ENCODE data around the gene ING3.
A peak's percentile ranks its signal among the peaks of the same experiment; 100 is the strongest.

The ING3 gene

GRCh38 chr7:120950539-120951308 lies at the start of gene ING3:
TSS of gene ING3 (plus strand) at chr7:120950777. CDS start at chr7:120950897, 120 bp downstream.
- peak; percentile 97 for DNase-seq (ENCODE audit: low read depth)

- no peak for DNase-seq (ENCODE audit: low read depth)
Observed at GRCh38 chr7:120915314-120916105, 35.1 kb upstream of the ING3 start.

- no peak for DNase-seq (ENCODE audit: low read depth)
Observed at GRCh38 chr7:120916121-120916520, 34.5 kb upstream of the ING3 start.

GRCh38 chr7:120916538-120916937 lies 34.0 kb upstream of the ING3 start:
- no peak for DNase-seq (ENCODE audit: low read depth)

- DNase-seq (ENCODE audit: low read depth), result no peak
Observed at GRCh38 chr7:120919466-120919865, 31.1 kb upstream of the ING3 start.

- no peak for DNase-seq (ENCODE audit: low read depth)
Observed at GRCh38 chr7:120920034-120920433, 30.5 kb upstream of the ING3 start.

- DNase-seq (ENCODE audit: low read depth), result no peak
Observed at GRCh38 chr7:120920591-120921274, 29.8 kb upstream of the ING3 start.

GRCh38 chr7:120924837-120925236 lies 25.7 kb upstream of the ING3 start:
- no peak for DNase-seq (ENCODE audit: low read depth)

- DNase-seq (ENCODE audit: low read depth), result no peak
Observed at GRCh38 chr7:120925392-120925791, 25.2 kb upstream of the ING3 start.

GRCh38 chr7:120926943-120927346 lies 23.6 kb upstream of the ING3 start:
- no peak for DNase-seq (ENCODE audit: low read depth)

GRCh38 chr7:120927454-120928103 lies 23.0 kb upstream of the ING3 start:
- DNase-seq (ENCODE audit: low read depth), result no peak

- DNase-seq (ENCODE audit: low read depth), result no peak
Observed at GRCh38 chr7:120931243-120931642, 19.3 kb upstream of the ING3 start.

- DNase-seq (ENCODE audit: low read depth), result no peak
Observed at GRCh38 chr7:120933475-120933874, 17.1 kb upstream of the ING3 start.

GRCh38 chr7:120939345-120939744 lies 11.2 kb upstream of the ING3 start:
- DNase-seq (ENCODE audit: low read depth), result no peak

- DNase-seq (ENCODE audit: low read depth), result no peak
Observed at GRCh38 chr7:120941064-120941463, 9.5 kb upstream of the ING3 start.

GRCh38 chr7:120941856-120942255 lies 8.7 kb upstream of the ING3 start:
- DNase-seq (ENCODE audit: low read depth), result no peak

- DNase-seq (ENCODE audit: low read depth), result no peak
Observed at GRCh38 chr7:120942861-120943260, 7.7 kb upstream of the ING3 start.

GRCh38 chr7:120944826-120945562 lies 5.6 kb upstream of the ING3 start:
- DNase-seq (ENCODE audit: low read depth), result no peak

GRCh38 chr7:120947980-120948379 lies 2.6 kb upstream of the ING3 start:
- DNase-seq (ENCODE audit: low read depth), result no peak

GRCh38 chr7:120949393-120949911 lies 1.1 kb upstream of the ING3 start:
- DNase-seq (ENCODE audit: low read depth), result no peak

GRCh38 chr7:120949998-120950538 lies 509 bp upstream of the ING3 start:
- no peak for DNase-seq (ENCODE audit: low read depth)
